CD14-positive monocyte (primary cell): ENCODE results near the gene PKIB. TPM values are rescaled to one million over a fixed set of nuclear protein-coding genes. Genes with fewer than 3 reads are reported as not detected.

Experiments
- DNase-seq, 3 donors: peaks; one replicate each; pipeline ENCODE4 v3.0.0-alpha.2; 2011 to 2022
- H2AFZ ChIP-seq: 2 replicates; pipeline ENCODE4 v1.6.0; 2012; ENCODE audit warnings: mild to moderate bottlenecking, low read depth, low read length, inconsistent platforms; ENCODE audit not compliant: insufficient read depth, poor library complexity, severe bottlenecking
- H3K27ac ChIP-seq, 2 donors: 1 replicate in 1 of 2; 2 replicates in 1 of 2; pipeline ENCODE4 v1.5.1; 2012 to 2013; ENCODE audit warnings: low read length in 2 of 2, control low read depth in 1 of 2, inconsistent platforms in 1 of 2, low read depth in 1 of 2, mild to moderate bottlenecking in 1 of 2
- H3K27me3 ChIP-seq, 2 donors: one replicate each; pipeline versions ENCODE4 v1.6.0 to v1.6.1; 2011 to 2013; ENCODE audit warnings: low read length in 2 of 2; ENCODE audit not compliant: control insufficient read depth in 2 of 2, insufficient read depth in 2 of 2
- H3K36me3 ChIP-seq, 2 donors: replicated peaks in 1 of 2; 1 replicate in 1 of 2; 2 replicates in 1 of 2; pipeline versions ENCODE4 v1.5.1 to v1.6.1; 2012 to 2013; ENCODE audit warnings: low read length in 2 of 2, control low read depth in 1 of 2, inconsistent platforms in 1 of 2, mild to moderate bottlenecking in 1 of 2; ENCODE audit not compliant: insufficient read depth in 2 of 2, control insufficient read depth in 1 of 2
- H3K4me1 ChIP-seq, 2 donors: 1 replicate in 1 of 2; 2 replicates in 1 of 2; pipeline versions ENCODE4 v1.5.1 to v1.6.1; 2012 to 2013; ENCODE audit warnings: low read length in 2 of 2, control low read depth in 1 of 2, inconsistent platforms in 1 of 2, mild to moderate bottlenecking in 1 of 2, moderate library complexity in 1 of 2; ENCODE audit not compliant: insufficient read depth in 2 of 2, control insufficient read depth in 1 of 2
- H3K4me2 ChIP-seq: replicated peaks from 2 replicates; pipeline ENCODE3; 2012; ENCODE audit warnings: low read length, moderate library complexity, mild to moderate bottlenecking; ENCODE audit not compliant: poor library complexity, severe bottlenecking; ENCODE audit errors: extremely low read depth
- H3K4me3 ChIP-seq, 3 experiments: fragments of 200-600 bp in 1 of 3; sonication (generic) in 1 of 3; replicated peaks in 1 of 3; 1 replicate in 2 of 3; 2 replicates in 1 of 3; pipeline ENCODE4 v1.5.1; 2011 to 2013; ENCODE audit warnings: low read length in 3 of 3, mild to moderate bottlenecking in 3 of 3, control low read depth in 2 of 3, low read depth in 2 of 3, inconsistent platforms in 1 of 3, moderate library complexity in 1 of 3
- H3K79me2 ChIP-seq: 2 replicates; pipeline ENCODE4 v1.6.0; 2012; ENCODE audit warnings: mild to moderate bottlenecking, control low read depth, inconsistent platforms, low read length, moderate library complexity; ENCODE audit not compliant: insufficient read depth
- H3K9ac ChIP-seq: 2 replicates; pipeline ENCODE4 v1.6.0; 2017; ENCODE audit warnings: low read length, mild to moderate bottlenecking; ENCODE audit not compliant: insufficient read depth, poor library complexity, severe bottlenecking
- H3K9me3 ChIP-seq, 2 donors: replicated peaks in 1 of 2; 1 replicate in 1 of 2; 2 replicates in 1 of 2; pipeline versions ENCODE4 v1.5.1 to v1.6.1; 2012 to 2013; ENCODE audit warnings: low read length in 2 of 2, control low read depth in 1 of 2; ENCODE audit not compliant: control insufficient read depth in 1 of 2, insufficient read depth in 1 of 2
- H4K20me1 ChIP-seq: 2 replicates; pipeline ENCODE4 v1.6.0; 2012; ENCODE audit warnings: mild to moderate bottlenecking, low read length, control low read depth, moderate library complexity; ENCODE audit not compliant: insufficient read depth
- H3K27ac Mint-ChIP-seq, 7 donors: one replicate each; pipeline ENCODE4 v1.8.0; 2020; ENCODE audit warnings: mild to moderate bottlenecking in 7 of 7, mixed read lengths in 7 of 7, moderate library complexity in 6 of 7, inconsistent platforms in 2 of 7
- H3K27me3 Mint-ChIP-seq, 3 donors: one replicate each; pipeline ENCODE4 v1.8.0; 2021 to 2022; ENCODE audit warnings: low read depth in 3 of 3, mild to moderate bottlenecking in 3 of 3, mixed read lengths in 3 of 3, moderate library complexity in 3 of 3, inconsistent platforms in 1 of 3
- H3K36me3 Mint-ChIP-seq, 2 donors: one replicate each; pipeline ENCODE4 v1.8.0; 2020; ENCODE audit warnings: mixed read lengths in 2 of 2, inconsistent platforms in 1 of 2, mild to moderate bottlenecking in 1 of 2
- H3K4me1 Mint-ChIP-seq: one replicate; pipeline ENCODE4 v1.8.0; 2020; ENCODE audit warnings: mild to moderate bottlenecking, mixed read lengths
- H3K4me3 Mint-ChIP-seq, 2 donors: one replicate each; pipeline ENCODE4 v1.8.0; 2020; ENCODE audit warnings: mild to moderate bottlenecking in 2 of 2, mixed read lengths in 2 of 2, moderate library complexity in 1 of 2
- H3K9me3 Mint-ChIP-seq, 7 donors: one replicate each; pipeline ENCODE4 v1.8.0; 2020 to 2022; ENCODE audit warnings: mixed read lengths in 7 of 7, mild to moderate bottlenecking in 6 of 7, moderate library complexity in 6 of 7, inconsistent platforms in 2 of 7
- WGBS: methylation state at CpG from one replicate; pipeline ENCODE4 v1.1.5; 2013; ENCODE audit warnings: missing lambda C conversion rate; ENCODE audit not compliant: insufficient coverage; 5-methylcytosine and 5-hydroxymethylcytosine counted together
- intact Hi-C, 2 donors: fragments of 100-400 bp; cut with micrococcal nuclease; formaldehyde crosslinking; loops; one replicate each; pipeline versions ENCODE4 v1.15.0 to v1.15.1; 2023
- polyA plus RNA-seq, 3 donors: library from polyadenylated mRNA; depleted of rRNA in 1 of 3; unstranded in 2 of 3; stranded (reverse) in 1 of 3; fragments of 300-500 nt in 2 of 3; fragments of >200 nt in 1 of 3; fragmentation: Illumina TruSeq in 2 of 3; gene quantifications; 1 replicate in 2 of 3; 2 replicates in 1 of 3; pipeline ENCODE4 v1.2.3, GENCODE V29; 2012 to 2021
- TF ChIP-seq, protein P1 (sequence below): fragments of 200-600 bp; IDR thresholded peaks from one replicate; pipeline ENCODE4 v1.8.0; 2022; ENCODE audit warnings: antibody characterized with exemption, mild to moderate bottlenecking

PKIB gene
- polyA plus RNA-seq, 3 donors: 1.3 to 2.0 (median 1.4) TPM

DNA sequence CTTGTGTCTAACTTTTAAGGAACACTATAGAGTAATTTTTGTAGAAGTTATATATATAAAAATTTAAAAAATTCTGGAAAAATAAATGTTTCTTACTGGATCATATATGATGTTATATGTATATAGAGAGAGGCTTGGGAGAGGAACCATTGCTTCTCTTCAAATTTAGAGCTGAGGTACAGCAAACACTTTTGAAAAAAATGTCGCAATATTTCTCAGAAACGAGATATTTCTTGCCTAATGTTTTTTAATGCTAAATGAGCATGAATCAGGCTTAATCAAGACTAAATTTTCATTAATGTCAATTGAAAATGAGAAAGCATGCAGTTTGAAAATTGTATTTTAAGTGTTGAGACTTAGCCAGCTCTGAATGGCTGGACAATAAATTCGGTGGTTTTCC, 2.6 kb downstream of the PKIB start:
- Histone ChIP-seq H3K79me2 (no peaks in the 10 kb centered on the region), H4K20me1 (no peaks in the 10 kb centered on the region), H2AFZ (no peak overlapping the region), H3K4me3 (no peak overlapping the region), H3K27ac (no peak overlapping the region), H3K27me3 (peaks cover 37 to 60% of the 10 kb centered on the region in 2 donors), H3K36me3 (no peaks in the 10 kb centered on the region), H3K9me3 (peaks cover 0 to 6% of the 10 kb centered on the region in 2 donors), H3K4me2 (no peak overlapping the region), H3K9ac (no peak overlapping the region), H3K4me1 (peaks cover 19 to 22% of the 10 kb centered on the region in 2 donors)
- no peak for DNase-seq
- Mint-ChIP-seq H3K9me3 (peaks cover 0 to 14% (median 2%) of the 10 kb centered on the region in 7 donors), H3K4me1 (peaks cover 20% of the 10 kb centered on the region), H3K4me3 (no peak overlapping the region), H3K36me3 (peaks cover 2% of the 10 kb centered on the region in 2 donors), H3K27ac (no peak overlapping the region), H3K27me3 (peaks cover 37 to 50% (median 38%) of the 10 kb centered on the region in 3 donors)
- intact Hi-C loops: no loop called here
- WGBS: 60% methylated on average over 2 of the region's 3 CpGs
- TF ChIP-seq, protein P1, sequence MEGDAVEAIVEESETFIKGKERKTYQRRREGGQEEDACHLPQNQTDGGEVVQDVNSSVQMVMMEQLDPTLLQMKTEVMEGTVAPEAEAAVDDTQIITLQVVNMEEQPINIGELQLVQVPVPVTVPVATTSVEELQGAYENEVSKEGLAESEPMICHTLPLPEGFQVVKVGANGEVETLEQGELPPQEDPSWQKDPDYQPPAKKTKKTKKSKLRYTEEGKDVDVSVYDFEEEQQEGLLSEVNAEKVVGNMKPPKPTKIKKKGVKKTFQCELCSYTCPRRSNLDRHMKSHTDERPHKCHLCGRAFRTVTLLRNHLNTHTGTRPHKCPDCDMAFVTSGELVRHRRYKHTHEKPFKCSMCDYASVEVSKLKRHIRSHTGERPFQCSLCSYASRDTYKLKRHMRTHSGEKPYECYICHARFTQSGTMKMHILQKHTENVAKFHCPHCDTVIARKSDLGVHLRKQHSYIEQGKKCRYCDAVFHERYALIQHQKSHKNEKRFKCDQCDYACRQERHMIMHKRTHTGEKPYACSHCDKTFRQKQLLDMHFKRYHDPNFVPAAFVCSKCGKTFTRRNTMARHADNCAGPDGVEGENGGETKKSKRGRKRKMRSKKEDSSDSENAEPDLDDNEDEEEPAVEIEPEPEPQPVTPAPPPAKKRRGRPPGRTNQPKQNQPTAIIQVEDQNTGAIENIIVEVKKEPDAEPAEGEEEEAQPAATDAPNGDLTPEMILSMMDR: no peak

DNA sequence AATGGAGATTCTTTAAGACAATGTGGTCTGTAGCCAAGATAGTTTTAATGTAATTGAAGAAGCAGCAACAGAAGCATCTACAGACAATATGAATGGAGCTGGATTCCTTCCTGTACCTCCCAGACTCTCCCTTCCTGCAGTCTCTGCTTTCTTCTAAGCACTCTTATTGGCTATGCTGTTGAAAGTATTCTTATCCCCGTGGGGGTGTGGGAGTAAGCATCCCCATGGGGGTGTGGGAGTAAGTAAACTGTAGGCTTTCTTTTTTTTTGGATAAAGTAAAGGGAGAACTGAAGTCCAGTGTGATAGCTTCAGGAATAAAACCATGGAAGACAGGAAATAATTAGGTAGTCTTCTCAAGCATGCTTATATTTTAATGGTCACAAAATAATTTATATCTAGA, 4.1 kb downstream of the PKIB start:
- Mint-ChIP-seq H3K36me3 (peaks cover 2% of the 10 kb centered on the region in 2 donors), H3K27me3 (peaks cover 31 to 42% (median 37%) of the 10 kb centered on the region in 3 donors), H3K4me3 (no peak overlapping the region), H3K9me3 (peaks cover 0 to 14% (median 2%) of the 10 kb centered on the region in 7 donors), H3K4me1 (peaks cover 20% of the 10 kb centered on the region), H3K27ac (no peak overlapping the region)
- Histone ChIP-seq H3K9ac (no peak overlapping the region), H3K27me3 (peaks cover 37 to 59% of the 10 kb centered on the region in 2 donors), H3K9me3 (peaks cover 0 to 6% of the 10 kb centered on the region in 2 donors), H3K36me3 (no peaks in the 10 kb centered on the region), H3K79me2 (no peaks in the 10 kb centered on the region), H3K4me2 (no peak overlapping the region), H2AFZ (no peak overlapping the region), H3K4me3 (no peak overlapping the region), H4K20me1 (no peaks in the 10 kb centered on the region), H3K27ac (no peak overlapping the region), H3K4me1 (peaks cover 19 to 22% of the 10 kb centered on the region in 2 donors)
- intact Hi-C loops: no loop called here
- TF ChIP-seq, protein P1: no peak
- WGBS: no CpG with 5 or more reads among the region's 1 CpG
- no peak for DNase-seq
